K562 (cell line): ENCODE results near the gene MRPS24. TPM values are rescaled to one million over a fixed set of nuclear protein-coding genes. Genes with fewer than 3 reads are reported as not detected.

Source experiments
- ARID1B ChIP-seq: fragments of 450-650 bp; IDR thresholded peaks from 2 replicates; pipeline ENCODE4 v1.6.1; 2016; ENCODE audit warnings: antibody characterized with exemption, mild to moderate bottlenecking, inconsistent platforms
- CBX5 ChIP-seq: IDR thresholded peaks from 2 replicates; pipeline ENCODE4 v1.6.1; 2014; ENCODE audit warnings: low read depth, borderline replicate concordance
- FOSL1 ChIP-seq: fragments of 200-800 bp; sonication (Bioruptor generic); conservative IDR thresholded peaks from 2 replicates; pipeline ENCODE4 v1.6.1; 2016; ENCODE audit warnings: missing genetic modification characterization, missing compliant biosample characterization
- HSF4 ChIP-seq: fragments of 250-450 bp; sonication (Bioruptor Pico); IDR thresholded peaks from 2 replicates; pipeline ENCODE4 v2.1.2; 2022; ENCODE audit warnings: mild to moderate bottlenecking, moderate library complexity, borderline replicate concordance
- LEF1 ChIP-seq: fragments of 450-650 bp; IDR thresholded peaks from 2 replicates; pipeline ENCODE4 v1.6.1; 2016; ENCODE audit warnings: mild to moderate bottlenecking
- MED1 ChIP-seq: sonication (generic); formaldehyde crosslinking; IDR thresholded peaks from 2 replicates; pipeline ENCODE4 v1.8.1; 2023; ENCODE audit warnings: missing genetic modification reagents, borderline replicate concordance
- MEIS2 ChIP-seq: fragments of 450-650 bp; IDR thresholded peaks from 2 replicates; pipeline ENCODE4 v1.6.1; 2014; ENCODE audit warnings: mild to moderate bottlenecking; ENCODE audit not compliant: partially characterized antibody
- MTA1 ChIP-seq: fragments of 450-650 bp; IDR thresholded peaks from 2 replicates; pipeline ENCODE4 v1.6.1; 2017; ENCODE audit warnings: borderline replicate concordance
- NCOA4 ChIP-seq: fragments of 450-650 bp; IDR thresholded peaks from 2 replicates; pipeline ENCODE4 v1.6.1; 2018; ENCODE audit warnings: mild to moderate bottlenecking; ENCODE audit not compliant: partially characterized antibody
- NR2C1 ChIP-seq, 2 experiments: fragments of 450-650 bp; IDR thresholded peaks; 2 replicates each; pipeline ENCODE4 v1.6.1; 2017; ENCODE audit warnings: mild to moderate bottlenecking in 2 of 2, antibody characterized with exemption in 1 of 2, inconsistent platforms in 1 of 2, missing compliant biosample characterization in 1 of 2, missing genetic modification characterization in 1 of 2
- PPARD ChIP-seq: fragments of 250-450 bp; sonication (Bioruptor Pico); IDR thresholded peaks from 2 replicates; pipeline ENCODE4 v1.8.0; 2022; ENCODE audit warnings: inconsistent platforms, mild to moderate bottlenecking, moderate library complexity
- RCOR1 ChIP-seq, 2 experiments: IDR thresholded peaks; 2 replicates each; pipeline ENCODE4 v1.6.1; 2012; ENCODE audit warnings: low read depth in 2 of 2, low read length in 2 of 2, borderline replicate concordance in 1 of 2, improper control_type of control experiment in 1 of 2
- SFPQ ChIP-seq: fragments of 200-400 bp; formaldehyde crosslinking; IDR thresholded peaks from 2 replicates; pipeline ENCODE4 v1.6.1; 2017; ENCODE audit warnings: mild to moderate bottlenecking, low read depth, low read length, moderate library complexity
- SMAD2 ChIP-seq: fragments of 150-350 bp; IDR thresholded peaks from 2 replicates; pipeline ENCODE4 v1.6.1; 2014; ENCODE audit warnings: low read depth, mild to moderate bottlenecking, low read length
- SNIP1 ChIP-seq: fragments of 450-650 bp; IDR thresholded peaks from 2 replicates; pipeline ENCODE4 v1.7.1; 2017; ENCODE audit warnings: low read depth, mild to moderate bottlenecking
- SOX6 ChIP-seq: fragments of 450-650 bp; IDR thresholded peaks from 2 replicates; pipeline ENCODE4 v1.6.1; 2014; ENCODE audit warnings: mild to moderate bottlenecking
- TAF15 ChIP-seq: fragments of 200-400 bp; formaldehyde crosslinking; IDR thresholded peaks from 2 replicates; pipeline ENCODE4 v1.6.1; 2017; ENCODE audit warnings: mild to moderate bottlenecking, low read depth, low read length, moderate library complexity
- TBL1XR1 ChIP-seq, 2 experiments: IDR thresholded peaks; 2 replicates each; pipeline ENCODE4 v1.6.1; 2012; ENCODE audit warnings: improper control_type of control experiment in 2 of 2, low read length in 2 of 2, mild to moderate bottlenecking in 1 of 2
- ZBTB11 ChIP-seq, 3 experiments: fragments of 200-800 bp in 1 of 3; fragments of 250-450 bp in 1 of 3; fragments of 450-650 bp in 1 of 3; sonication (Bioruptor Pico) in 1 of 3; sonication (Bioruptor generic) in 1 of 3; formaldehyde crosslinking in 1 of 3; IDR thresholded peaks; 2 replicates each; pipeline versions ENCODE4 v1.6.1 to v1.8.0; 2016 to 2022; ENCODE audit warnings: mild to moderate bottlenecking in 2 of 3, missing genetic modification characterization in 2 of 3, missing compliant biosample characterization in 1 of 3, moderate library complexity in 1 of 3
- ZNF655 ChIP-seq: fragments of 250-450 bp; sonication (Bioruptor Pico); IDR thresholded peaks from 2 replicates; pipeline ENCODE4 v1.5.0; 2021
- ZNF696 ChIP-seq: fragments of 250-450 bp; sonication (Bioruptor Pico); conservative IDR thresholded peaks from 2 replicates; pipeline ENCODE4 v1.4.0; 2020; ENCODE audit warnings: mild to moderate bottlenecking, moderate library complexity
- ZNF79 ChIP-seq: fragments of 250-450 bp; sonication (Bioruptor Pico); IDR thresholded peaks from 2 replicates; pipeline ENCODE4 v1.4.0; 2020; ENCODE audit warnings: low read depth, mild to moderate bottlenecking, moderate library complexity
- polyA plus RNA-seq, 8 experiments: library from polyadenylated mRNA; depleted of rRNA in 4 of 8; stranded (reverse) in 5 of 8; unstranded in 3 of 8; fragments of >200 nt; fragmentation: Nextera tagmentation in 2 of 8; fragmentation: Illumina TruSeq in 1 of 8; extraction: Ambion mirVana in 2 of 8; extraction: Trizol in 1 of 8; gene quantifications; 2 replicates each; pipeline versions ENCODE4 v1.2.1 to v1.2.3, GENCODE V29; 2011 to 2014; ENCODE audit warnings: inconsistent platforms in 1 of 8, missing spikeins in 1 of 8
- total RNA-seq, 7 experiments: library from RNA; depleted of rRNA in 6 of 7; stranded (reverse); fragments of >200 nt in 6 of 7; fragmentation: Illumina TruSeq in 2 of 7; extraction: Trizol in 2 of 7; gene quantifications; 2 replicates each; pipeline versions ENCODE4 v1.2.1 to v1.2.3, GENCODE V29; 2011 to 2021; ENCODE audit warnings: low replicate concordance in 1 of 7

The MRPS24 gene
- total and polyA plus RNA-seq, 9 of the 15 experiments (the other 6 are each of a cell fraction or from before 2014, with no cell fraction given), result 51.4 to 214 (median 169) TPM

- TF ChIP-seq ZNF655 (CRISPR knock-in tag) (no peak), TAF15 (no peak), MTA1 (no peak), ZBTB11 (CRISPR knock-in tag; IDR thresholded peaks at IDR 0.05) (no peak), SOX6 (no peak), PPARD (CRISPR knock-in tag) (no peak), FOSL1 (tag) (peak; percentile 84), MEIS2 (peak; percentile 76), MED1 (no peak), TBL1XR1 (IDR thresholded peaks at IDR 0.05; ENCODE audit: low read length in 2 of 2) (no peak), ZNF696 (no peak), SFPQ (no peak), NCOA4 (no peak), SMAD2 (no peak), ZNF79 (CRISPR knock-in tag) (no peak), ARID1B (no peak; the same call in 1 of the 2 replicates), LEF1 (no peak), RCOR1 (IDR thresholded peaks at IDR 0.05; ENCODE audit: borderline replicate concordance in 1 of 2, low read depth in 2 of 2, low read length in 2 of 2) (peak in 1 of 2 experiments; percentile 29; a peak in 1 of 4 replicates), SNIP1 (no peak), CBX5 (no peak), HSF4 (CRISPR knock-in tag) (no peak), NR2C1 (IDR thresholded peaks at IDR 0.05) (no peak), NR2C1 (tag; IDR thresholded peaks at IDR 0.05) (no peak; the same call in 1 of the 2 replicates)
These were observed 4.0 kb upstream of the MRPS24 start (continued) for GRCh38 chr7:43873300-43873699.
